Vagina (tissue), 2 donors: ENCODE data around the gene EFCAB13. TPM values are rescaled to one million over a fixed set of nuclear protein-coding genes. Genes with fewer than 3 reads are reported as not detected.

ENCODE experiments used
- DNase-seq, 2 donors: peaks; one replicate each; pipeline ENCODE4 v3.0.0-alpha.2; 2017; ENCODE audit errors: extremely low spot score in 2 of 2
- H3K27ac ChIP-seq: fragments of 200-600 bp; sonication (generic); one replicate; pipeline ENCODE4 v1.5.1; 2019
- H3K27me3 ChIP-seq: fragments of 200-600 bp; sonication (generic); one replicate; pipeline ENCODE4 v1.5.1; 2019
- H3K36me3 ChIP-seq, 2 donors: fragments of 200-600 bp; sonication (generic); one replicate each; pipeline ENCODE4 v1.5.1; 2017 to 2019
- H3K4me1 ChIP-seq: fragments of 200-600 bp; sonication (generic); one replicate; pipeline ENCODE4 v1.5.1; 2019
- H3K4me3 ChIP-seq, 2 donors: fragments of 200-600 bp; sonication (generic); 1 replicate in 1 of 2; 2 replicates in 1 of 2; pipeline ENCODE4 v1.5.1; 2016 to 2019
- H3K9me3 ChIP-seq: fragments of 200-600 bp; sonication (generic); one replicate; pipeline ENCODE4 v1.5.1; 2019
- POLR2A ChIP-seq, 2 donors: fragments of 450-650 bp; IDR thresholded peaks; one replicate each; pipeline ENCODE4 v1.6.1; 2017; ENCODE audit warnings: antibody characterized with exemption in 2 of 2, mild to moderate bottlenecking in 2 of 2, moderate library complexity in 2 of 2
- POLR2AphosphoS5 ChIP-seq, 2 donors: sonication (generic); formaldehyde crosslinking; IDR thresholded peaks; one replicate each; pipeline ENCODE4 v1.9.0; 2017; ENCODE audit warnings: antibody characterized with exemption in 2 of 2, mild to moderate bottlenecking in 2 of 2, low read depth in 1 of 2; ENCODE audit not compliant: insufficient read depth in 1 of 2
- intact Hi-C: fragments of 100-400 bp; cut with DNase I; formaldehyde crosslinking; loops from one replicate; pipeline ENCODE4 v1.15.1; 2023
- total RNA-seq: library from RNA; depleted of rRNA; stranded (reverse); fragments of >200 nt; gene quantifications from one replicate; pipeline ENCODE4 v1.2.3, GENCODE V29; 2016
- TF ChIP-seq, protein P1 (sequence below), 3 experiments: fragments of 450-650 bp in 2 of 3; fragments of 200-600 bp in 1 of 3; sonication (generic) in 1 of 3; IDR thresholded peaks; one replicate each; pipeline ENCODE4 v1.5.1; 2017 to 2019; ENCODE audit warnings: antibody characterized with exemption in 3 of 3, mild to moderate bottlenecking in 2 of 3, moderate library complexity in 2 of 3

The EFCAB13 gene
- total RNA-seq, 1 donor from 2014 or later = 4.2 TPM

DNA sequence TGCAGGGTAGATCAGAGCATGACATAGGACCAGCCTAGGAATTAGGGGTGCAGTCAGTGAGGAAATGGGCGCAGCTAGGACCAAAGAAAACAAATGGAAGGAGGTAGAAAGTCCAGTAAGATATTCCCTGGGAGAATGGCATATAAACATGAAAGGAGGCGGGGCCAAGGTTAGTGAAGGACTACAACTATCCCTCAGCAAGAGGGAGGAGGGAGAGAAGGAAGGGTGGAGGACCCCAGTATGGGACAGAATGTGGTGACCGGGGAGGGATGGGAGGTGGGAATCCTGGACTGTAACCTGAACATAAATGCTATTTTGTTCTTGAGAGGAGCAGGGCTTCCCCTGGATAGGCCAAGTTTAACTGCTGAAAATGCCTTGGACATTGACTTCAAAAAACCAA, 47.3 kb upstream of the EFCAB13 start:
- intact Hi-C loops = loop anchor here (5.0 kb wide), 1 partner anchor 41 kb away; no protein-coding TSS in a partner anchor
- H3K4me1 ChIP-seq = peaks cover 72% of the 10 kb centered on the region
- no peaks in the 10 kb centered on the region for H3K27me3 ChIP-seq
- no peak for DNase-seq
- TF ChIP-seq, protein P1, sequence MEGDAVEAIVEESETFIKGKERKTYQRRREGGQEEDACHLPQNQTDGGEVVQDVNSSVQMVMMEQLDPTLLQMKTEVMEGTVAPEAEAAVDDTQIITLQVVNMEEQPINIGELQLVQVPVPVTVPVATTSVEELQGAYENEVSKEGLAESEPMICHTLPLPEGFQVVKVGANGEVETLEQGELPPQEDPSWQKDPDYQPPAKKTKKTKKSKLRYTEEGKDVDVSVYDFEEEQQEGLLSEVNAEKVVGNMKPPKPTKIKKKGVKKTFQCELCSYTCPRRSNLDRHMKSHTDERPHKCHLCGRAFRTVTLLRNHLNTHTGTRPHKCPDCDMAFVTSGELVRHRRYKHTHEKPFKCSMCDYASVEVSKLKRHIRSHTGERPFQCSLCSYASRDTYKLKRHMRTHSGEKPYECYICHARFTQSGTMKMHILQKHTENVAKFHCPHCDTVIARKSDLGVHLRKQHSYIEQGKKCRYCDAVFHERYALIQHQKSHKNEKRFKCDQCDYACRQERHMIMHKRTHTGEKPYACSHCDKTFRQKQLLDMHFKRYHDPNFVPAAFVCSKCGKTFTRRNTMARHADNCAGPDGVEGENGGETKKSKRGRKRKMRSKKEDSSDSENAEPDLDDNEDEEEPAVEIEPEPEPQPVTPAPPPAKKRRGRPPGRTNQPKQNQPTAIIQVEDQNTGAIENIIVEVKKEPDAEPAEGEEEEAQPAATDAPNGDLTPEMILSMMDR (IDR thresholded peaks at IDR 0.05) = no peak
- TF ChIP-seq POLR2AphosphoS5 (IDR thresholded peaks at IDR 0.05; ENCODE audit: insufficient read depth in 1 of 2, low read depth in 1 of 2) = no peak
- TF ChIP-seq POLR2A (IDR thresholded peaks at IDR 0.05) = no peak
- H3K4me3 ChIP-seq = no peak overlapping the region
- no peaks in the 10 kb centered on the region for H3K36me3 ChIP-seq
- H3K27ac ChIP-seq = peak overlapping the region; percentile 85
- H3K9me3 ChIP-seq = no peaks in the 10 kb centered on the region

DNA sequence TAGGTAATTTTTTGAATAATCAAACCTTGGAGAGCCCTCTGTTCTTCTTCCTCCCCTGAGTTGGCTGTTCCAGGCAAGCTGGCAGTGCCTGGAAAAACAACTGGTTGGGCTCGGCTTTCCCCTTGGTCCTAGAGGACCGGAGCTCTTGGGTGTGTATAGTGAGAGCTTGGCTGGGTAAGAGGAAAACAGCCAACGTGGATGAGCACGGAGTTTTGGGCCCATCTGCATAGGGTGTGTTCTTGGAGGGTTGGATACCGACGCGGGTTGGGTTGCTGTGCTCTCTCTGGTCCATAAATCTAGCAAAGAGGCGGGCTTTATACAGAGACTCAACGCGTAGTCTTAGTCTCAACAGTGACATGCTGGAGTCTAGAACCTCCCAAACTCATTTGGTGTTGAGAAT, 46.9 kb upstream of the EFCAB13 start:
- Histone ChIP-seq H3K4me3 (no peak overlapping the region), H3K4me1 (peaks cover 72% of the 10 kb centered on the region), H3K36me3 (no peaks in the 10 kb centered on the region), H3K27me3 (no peaks in the 10 kb centered on the region), H3K27ac (peak overlapping the region; percentile 85), H3K9me3 (no peaks in the 10 kb centered on the region)
- TF ChIP-seq POLR2A (IDR thresholded peaks at IDR 0.05) (no peak), POLR2AphosphoS5 (IDR thresholded peaks at IDR 0.05; ENCODE audit: insufficient read depth in 1 of 2, low read depth in 1 of 2) (peak in 1 of 2 donors; percentile 17)
- no peak for DNase-seq
- intact Hi-C loops = loop anchor here (5.0 kb wide), 1 partner anchor 40 kb away; no protein-coding TSS in a partner anchor

DNA sequence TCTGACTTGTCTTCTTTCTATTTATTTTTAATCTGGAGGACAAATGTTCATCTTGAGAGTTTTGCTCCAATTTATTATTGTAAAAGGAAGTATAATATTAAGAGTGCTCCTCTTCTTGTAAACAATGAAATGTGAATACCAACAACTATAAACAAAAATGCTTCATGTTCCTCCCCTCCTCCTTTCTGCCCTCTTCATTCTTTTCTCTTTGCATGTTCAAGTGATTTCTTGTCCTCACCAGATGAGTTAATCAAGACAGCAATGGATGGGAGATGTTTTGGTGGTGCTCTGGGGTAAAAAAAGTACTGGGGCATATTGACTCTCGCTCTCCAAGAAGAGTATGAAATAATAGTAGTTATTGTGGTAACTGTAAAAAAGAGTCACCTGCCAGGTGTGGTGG, 45.8 kb upstream of the EFCAB13 start:
- TF ChIP-seq POLR2AphosphoS5 (IDR thresholded peaks at IDR 0.05; ENCODE audit: insufficient read depth in 1 of 2, low read depth in 1 of 2) (no peak), POLR2A (IDR thresholded peaks at IDR 0.05) (no peak)
- TF ChIP-seq, protein P1 (IDR thresholded peaks at IDR 0.05) = no peak
- intact Hi-C loops = loop anchor here (5.0 kb wide), 1 partner anchor 39 kb away; no protein-coding TSS in a partner anchor
- Histone ChIP-seq H3K9me3 (no peaks in the 10 kb centered on the region), H3K27me3 (no peaks in the 10 kb centered on the region), H3K4me1 (peaks cover 72% of the 10 kb centered on the region), H3K4me3 (no peak overlapping the region), H3K27ac (peak overlapping the region; percentile 85), H3K36me3 (no peaks in the 10 kb centered on the region)
- DNase-seq = no peak

DNA sequence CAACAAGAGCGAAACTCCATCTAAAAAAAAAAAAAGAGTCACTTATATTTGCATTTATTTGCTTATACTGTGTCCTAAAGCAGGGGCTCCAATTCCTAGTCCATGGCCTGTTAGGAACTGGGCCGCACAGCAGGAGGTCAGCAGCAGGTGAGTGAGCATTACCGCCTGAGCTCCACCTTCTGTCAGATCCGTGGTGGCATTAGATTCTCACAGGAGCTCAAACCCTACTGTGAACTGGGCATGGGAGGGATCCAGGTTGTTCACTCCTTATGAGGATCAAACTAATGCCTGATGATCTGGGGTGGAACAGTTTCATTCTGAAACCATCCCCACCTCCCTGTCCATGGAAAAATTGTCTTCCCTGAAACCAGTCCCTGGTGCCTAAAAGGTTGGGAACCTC, 45.2 kb upstream of the EFCAB13 start:
- Histone ChIP-seq H3K27ac (peak overlapping the region; percentile 85), H3K27me3 (no peaks in the 10 kb centered on the region), H3K4me1 (peaks cover 72% of the 10 kb centered on the region), H3K4me3 (no peak overlapping the region), H3K36me3 (no peaks in the 10 kb centered on the region), H3K9me3 (no peaks in the 10 kb centered on the region)
- TF ChIP-seq POLR2A (IDR thresholded peaks at IDR 0.05) = no peak
- TF ChIP-seq, protein P1 (IDR thresholded peaks at IDR 0.05) = no peak
- TF ChIP-seq POLR2AphosphoS5 (IDR thresholded peaks at IDR 0.05; ENCODE audit: insufficient read depth in 1 of 2, low read depth in 1 of 2) = no peak
- intact Hi-C loops = loop anchor here (5.0 kb wide), 1 partner anchor 39 kb away; no protein-coding TSS in a partner anchor
- no peak for DNase-seq

DNA sequence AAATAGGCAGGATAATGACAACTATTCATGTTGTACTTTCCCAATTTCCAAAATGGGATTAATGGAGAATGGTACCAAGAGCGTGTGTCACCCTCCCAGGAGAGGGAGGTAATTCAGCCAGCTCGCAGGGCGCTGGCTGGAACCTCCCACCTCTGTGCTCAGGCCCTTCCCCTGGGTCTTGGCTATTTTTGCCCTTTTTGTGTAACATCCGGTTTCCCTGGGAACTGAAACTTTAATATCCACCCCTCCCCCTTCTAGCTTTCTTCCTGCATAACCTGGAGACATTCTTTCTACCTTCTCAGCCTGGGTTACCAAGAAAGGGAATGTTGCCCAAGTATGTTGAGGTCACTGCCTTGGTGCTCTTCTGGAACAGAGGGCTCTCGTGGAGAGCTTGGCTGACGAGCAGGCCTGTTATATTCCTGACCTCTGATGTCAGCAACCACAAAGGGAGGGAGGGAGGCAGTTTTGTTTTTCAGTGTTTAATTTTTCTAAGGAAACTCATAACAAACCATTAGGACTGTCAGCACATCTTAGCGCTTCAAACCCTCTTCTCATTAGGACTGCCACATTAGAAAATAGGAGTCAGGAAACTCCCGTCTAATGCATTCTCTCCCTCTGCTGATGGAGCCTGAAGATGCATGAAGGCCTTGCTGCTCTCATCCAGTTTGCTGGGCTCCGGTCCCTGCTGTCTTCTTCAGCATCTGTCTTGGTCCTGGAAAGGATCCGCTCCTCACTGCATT, 44.5 kb upstream of the EFCAB13 start:
- TF ChIP-seq POLR2AphosphoS5 (IDR thresholded peaks at IDR 0.05; ENCODE audit: insufficient read depth in 1 of 2, low read depth in 1 of 2) = peak; percentile 45 to 81
- TF ChIP-seq, protein P1 (IDR thresholded peaks at IDR 0.05) = no peak
- no peak for TF ChIP-seq POLR2A (IDR thresholded peaks at IDR 0.05)
- Histone ChIP-seq H3K4me3 (peak overlapping the region in 1 of 2 donors; percentile 9), H3K27ac (peak overlapping the region; percentile 85), H3K27me3 (no peaks in the 10 kb centered on the region), H3K36me3 (no peaks in the 10 kb centered on the region), H3K9me3 (no peaks in the 10 kb centered on the region), H3K4me1 (peaks cover 71% of the 10 kb centered on the region)
- intact Hi-C loops = loop anchor here (5.0 kb wide), 1 partner anchor 38 kb away; no protein-coding TSS in a partner anchor
- no peak for DNase-seq
